ENCODE data around the gene OTOP3.
"Not testable (repeated sequence)": the region's sequence is repeated elsewhere in the genome, so short reads cannot be mapped to it uniquely, and the experiment has no call there.

DNA sequence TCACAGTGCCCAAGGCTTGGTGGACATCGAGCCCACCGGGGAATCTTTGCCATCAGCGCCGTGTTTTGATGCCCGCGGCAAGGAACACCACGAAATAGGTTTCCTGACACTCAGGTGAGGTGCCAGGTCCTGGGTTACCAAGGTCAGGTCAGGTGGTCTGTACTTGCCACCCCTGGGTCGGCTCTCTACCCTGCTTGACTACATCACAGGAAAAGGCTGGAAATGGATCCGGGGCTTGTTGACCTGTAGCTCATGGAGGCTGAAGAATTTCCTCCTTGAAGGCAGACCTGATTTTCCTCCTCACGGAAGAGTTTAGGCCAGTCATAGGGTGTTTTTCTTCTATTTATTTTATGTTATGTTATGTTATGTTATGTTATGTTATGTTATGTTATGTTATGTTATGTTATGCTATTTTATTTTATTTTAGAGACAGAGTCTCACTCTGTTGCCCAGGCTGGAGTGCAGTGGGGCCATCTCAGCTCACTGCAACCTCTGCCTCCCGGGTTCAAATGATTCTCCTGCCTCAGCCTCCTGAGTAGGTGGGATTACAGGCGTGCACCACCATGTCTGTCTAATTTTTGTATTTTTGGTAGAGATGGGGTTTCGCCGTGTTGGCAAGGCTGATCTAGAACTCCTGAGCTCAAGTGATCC is 47.1 kb downstream of the OTOP3 start:
- not testable (repeated sequence) for TF ChIP-seq CTCF (optimal IDR thresholded peaks at IDR 0.05 in 1 of 3, IDR thresholded peaks at IDR 0.05 in 1 of 3, conservative IDR thresholded peaks at IDR 0.05 in 1 of 3; ENCODE audit: extremely low read depth in 1 of 3, insufficient read depth in 2 of 3, low read length in 3 of 3); EZH2 (IDR thresholded peaks at IDR 0.05; ENCODE audit: low read length)
